ENCODE measurements around the gene CDH10. TPM values are rescaled to one million over a fixed set of nuclear protein-coding genes. Genes with fewer than 3 reads are reported as not detected.

Gene CDH10
- total and polyA plus RNA-seq, 4 donors = 0.09 TPM; not detected in 3

DNA sequence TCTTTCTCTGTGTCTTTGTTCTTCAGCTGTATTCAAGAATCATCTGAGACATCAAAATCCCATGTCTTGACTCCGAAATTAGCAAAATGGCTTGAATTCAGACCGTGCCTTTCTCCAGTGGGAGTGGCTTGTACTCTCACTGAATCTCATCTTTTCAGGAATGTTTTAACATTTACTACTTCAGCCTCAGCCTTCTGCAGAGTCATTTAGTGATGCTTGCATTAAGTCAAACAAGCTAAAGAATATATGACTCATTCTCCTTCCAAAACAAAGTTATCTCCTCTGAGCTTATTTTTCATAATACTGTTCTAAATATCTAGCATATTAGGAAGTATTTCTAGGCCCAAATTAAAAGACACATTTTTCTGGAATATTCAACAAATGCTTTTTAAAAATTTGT, 205.3 kb downstream of the CDH10 start:
- H3K36me3 ChIP-seq (ENCODE audit: control insufficient read depth in 4 of 4, insufficient read depth in 3 of 4, low read depth in 1 of 4, low read length in 3 of 4) = no peaks in the 10 kb centered on the region
- H3K9ac ChIP-seq (ENCODE audit: low read depth in 1 of 2, low read length in 2 of 2) = no peak overlapping the region
- TF ChIP-seq HNF4G (IDR thresholded peaks at IDR 0.05) (no peak), TAF1 (conservative IDR thresholded peaks at IDR 0.05) (no peak), SP1 (IDR thresholded peaks at IDR 0.05) (no peak)
- no peak overlapping the region for H3K27ac ChIP-seq (ENCODE audit: low read depth in 1 of 2, low read length in 2 of 2)
- H3K27me3 ChIP-seq (ENCODE audit: control insufficient read depth in 4 of 4, insufficient read depth in 4 of 4, low read length in 3 of 4) = no peaks in the 10 kb centered on the region
- H3K4me3 ChIP-seq (ENCODE audit: low read depth in 1 of 3, low read length in 3 of 3) = no peak overlapping the region
- 71% methylated on average over 2 of the region's 2 CpGs for WGBS
- peaks cover 0 to 1% (median 0%) of the 10 kb centered on the region in 4 donors for H3K4me1 ChIP-seq (ENCODE audit: control insufficient read depth in 4 of 4, insufficient read depth in 4 of 4, low read length in 3 of 4)
- no peak for DNase-seq (ENCODE audit: low spot score)
- H3K9me3 ChIP-seq (ENCODE audit: control insufficient read depth in 4 of 4, low read length in 3 of 4) = no peaks in the 10 kb centered on the region

Small RNA genes within 50 kb of the gene (small RNA-seq; reads per million reads assigned to genes)
- gene AC091885.1 (not detected), gene RF00017 (not detected)
